C4-2B (cell line): Measurements from ENCODE around the gene INSIG1.

Experiments used
- H3K27ac ChIP-seq: fragments of 450-650 bp; 2 replicates; pipeline ENCODE4 v1.5.1; 2017
- ZFX ChIP-seq: fragments of 450-650 bp; IDR thresholded peaks from 2 replicates; pipeline ENCODE4 v1.6.1; 2017
- TF ChIP-seq, protein P1 (sequence below): fragments of 450-650 bp; conservative IDR thresholded peaks from 2 replicates; pipeline ENCODE4 v1.5.1; 2017; ENCODE audit warnings: mild to moderate bottlenecking

INSIG1 gene

DNA sequence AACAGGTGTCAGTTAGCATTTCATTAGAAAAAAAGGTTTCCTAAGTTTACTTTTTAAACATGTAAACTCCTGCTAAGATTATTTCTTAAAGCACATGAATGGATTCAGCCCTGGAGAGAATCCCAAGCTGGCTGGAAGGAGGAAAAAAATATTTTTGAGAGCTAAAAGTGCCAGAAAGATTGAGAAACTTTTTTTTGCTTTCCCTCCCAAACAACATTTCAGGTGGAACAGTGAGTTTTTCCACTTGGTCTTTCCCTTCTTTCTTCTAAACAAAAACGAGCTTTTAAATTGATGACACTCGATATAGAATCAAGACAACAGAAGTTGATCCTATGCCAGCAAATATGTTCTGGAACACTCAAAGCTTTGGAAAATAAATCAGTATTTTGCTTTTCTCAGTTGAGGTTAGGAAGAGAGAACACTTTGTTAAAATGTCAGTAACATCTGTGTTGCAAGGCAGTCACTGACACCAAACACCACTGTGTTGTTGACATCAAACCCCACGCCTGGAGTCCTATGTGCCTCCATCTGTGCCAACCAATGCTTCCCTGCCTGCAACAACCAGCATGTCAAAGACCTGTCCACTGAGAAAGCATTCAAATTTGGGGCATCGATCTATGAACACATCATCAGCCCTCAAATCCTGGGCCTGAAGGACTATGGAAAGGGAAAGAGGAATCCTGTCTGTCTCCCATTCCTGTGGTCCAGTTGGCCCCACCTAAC, 22.9 kb upstream of the INSIG1 start:
- TF ChIP-seq ZFX: no peak
- TF ChIP-seq, protein P1, sequence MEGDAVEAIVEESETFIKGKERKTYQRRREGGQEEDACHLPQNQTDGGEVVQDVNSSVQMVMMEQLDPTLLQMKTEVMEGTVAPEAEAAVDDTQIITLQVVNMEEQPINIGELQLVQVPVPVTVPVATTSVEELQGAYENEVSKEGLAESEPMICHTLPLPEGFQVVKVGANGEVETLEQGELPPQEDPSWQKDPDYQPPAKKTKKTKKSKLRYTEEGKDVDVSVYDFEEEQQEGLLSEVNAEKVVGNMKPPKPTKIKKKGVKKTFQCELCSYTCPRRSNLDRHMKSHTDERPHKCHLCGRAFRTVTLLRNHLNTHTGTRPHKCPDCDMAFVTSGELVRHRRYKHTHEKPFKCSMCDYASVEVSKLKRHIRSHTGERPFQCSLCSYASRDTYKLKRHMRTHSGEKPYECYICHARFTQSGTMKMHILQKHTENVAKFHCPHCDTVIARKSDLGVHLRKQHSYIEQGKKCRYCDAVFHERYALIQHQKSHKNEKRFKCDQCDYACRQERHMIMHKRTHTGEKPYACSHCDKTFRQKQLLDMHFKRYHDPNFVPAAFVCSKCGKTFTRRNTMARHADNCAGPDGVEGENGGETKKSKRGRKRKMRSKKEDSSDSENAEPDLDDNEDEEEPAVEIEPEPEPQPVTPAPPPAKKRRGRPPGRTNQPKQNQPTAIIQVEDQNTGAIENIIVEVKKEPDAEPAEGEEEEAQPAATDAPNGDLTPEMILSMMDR: no peak
- H3K27ac ChIP-seq: no peak overlapping the region

DNA sequence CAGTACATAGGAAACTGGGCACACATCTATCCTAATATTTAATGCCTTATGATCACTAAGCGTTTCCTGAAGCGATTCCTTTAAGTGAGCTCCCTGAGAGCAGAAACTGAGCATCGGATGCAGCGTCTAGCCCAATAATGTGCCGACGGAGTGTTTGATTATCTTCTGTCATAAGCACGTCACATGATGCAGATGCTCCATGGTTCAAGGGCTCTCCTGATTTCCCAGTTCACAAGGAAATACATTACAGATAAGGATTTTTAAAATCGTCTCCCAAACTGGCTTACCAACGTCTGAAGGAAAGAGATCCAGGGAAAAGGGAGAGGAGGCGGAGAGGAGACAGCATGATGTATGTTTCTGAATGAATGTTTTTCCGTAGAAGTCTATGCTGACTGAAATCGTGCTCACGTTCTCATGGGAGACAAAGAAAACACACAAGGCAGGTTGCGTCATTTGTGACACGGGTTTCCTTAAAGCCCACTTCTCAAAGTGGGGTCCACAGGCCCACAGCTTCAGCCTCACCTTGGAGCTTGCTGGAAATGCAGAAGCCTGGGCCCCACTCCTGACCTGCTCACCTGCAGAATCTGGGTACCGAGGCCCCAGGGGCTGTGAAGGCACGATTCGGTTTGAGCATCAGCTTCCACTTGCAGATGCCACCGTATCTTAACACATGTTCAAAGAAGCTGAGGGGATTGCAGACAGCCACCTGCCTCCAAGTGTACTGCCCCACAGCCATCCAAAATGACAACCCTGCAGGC, 21.5 kb upstream of the INSIG1 start:
- peak overlapping the region; percentile 12 for H3K27ac ChIP-seq
- TF ChIP-seq, protein P1: no peak
- no peak for TF ChIP-seq ZFX

DNA sequence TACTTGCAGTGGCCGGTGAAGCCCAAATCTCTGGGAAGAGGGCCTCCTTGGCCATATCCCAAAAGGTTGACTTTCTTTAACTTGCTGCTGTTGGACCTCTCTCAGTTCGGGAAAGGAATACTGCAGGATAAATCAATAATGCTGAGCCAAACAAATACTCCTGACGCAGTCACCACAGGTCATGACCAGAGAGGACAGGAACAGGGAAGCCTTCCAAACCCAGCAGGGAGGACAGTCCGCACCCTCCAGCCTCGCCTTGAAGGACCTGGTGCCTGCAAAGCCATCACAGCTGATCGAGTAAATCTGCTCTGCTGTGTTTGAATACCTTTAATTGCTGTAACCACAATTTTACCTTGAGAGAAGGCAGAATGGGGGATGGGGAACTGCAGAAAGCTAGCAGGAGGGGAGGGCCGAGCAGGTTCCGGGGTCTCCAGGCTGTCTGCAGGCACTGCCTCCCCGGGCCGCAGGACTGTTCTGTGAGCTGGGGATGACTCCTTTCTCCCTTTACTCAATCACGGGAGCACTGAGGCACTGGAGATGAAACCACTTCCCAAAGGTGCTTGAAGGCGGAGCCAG, 20.8 kb upstream of the INSIG1 start:
- H3K27ac ChIP-seq: peak overlapping the region; percentile 12
- TF ChIP-seq, protein P1: no peak
- TF ChIP-seq ZFX: no peak

DNA sequence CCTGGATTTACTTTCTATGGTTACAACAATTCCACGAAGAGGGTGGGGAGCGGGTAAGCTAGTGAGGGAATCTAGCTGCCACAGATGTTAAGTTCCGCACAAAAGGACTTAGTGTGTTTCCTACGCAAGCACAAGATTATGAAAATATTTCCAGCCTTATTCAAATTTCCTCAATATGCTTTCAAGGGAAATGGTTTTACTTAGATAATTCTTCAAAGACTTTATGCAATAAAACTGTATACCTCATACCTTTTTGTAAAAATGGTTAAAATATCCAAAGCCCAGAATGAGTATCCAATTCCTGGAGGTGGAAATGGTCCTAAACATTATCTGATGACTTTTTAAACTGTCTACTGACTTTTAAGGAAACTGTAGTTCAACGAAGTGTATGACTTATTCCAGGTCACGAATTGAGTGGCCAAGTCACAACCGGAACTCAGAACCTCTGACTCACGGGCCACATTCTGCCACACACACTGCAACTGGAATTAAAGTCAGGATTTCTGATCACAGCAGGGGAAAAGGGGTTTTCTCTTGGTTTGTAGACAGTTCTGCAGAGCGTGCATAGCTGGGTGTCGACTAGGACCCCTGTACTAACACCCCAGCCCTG, 20.2 kb upstream of the INSIG1 start:
- TF ChIP-seq, protein P1: no peak
- TF ChIP-seq ZFX: no peak

DNA sequence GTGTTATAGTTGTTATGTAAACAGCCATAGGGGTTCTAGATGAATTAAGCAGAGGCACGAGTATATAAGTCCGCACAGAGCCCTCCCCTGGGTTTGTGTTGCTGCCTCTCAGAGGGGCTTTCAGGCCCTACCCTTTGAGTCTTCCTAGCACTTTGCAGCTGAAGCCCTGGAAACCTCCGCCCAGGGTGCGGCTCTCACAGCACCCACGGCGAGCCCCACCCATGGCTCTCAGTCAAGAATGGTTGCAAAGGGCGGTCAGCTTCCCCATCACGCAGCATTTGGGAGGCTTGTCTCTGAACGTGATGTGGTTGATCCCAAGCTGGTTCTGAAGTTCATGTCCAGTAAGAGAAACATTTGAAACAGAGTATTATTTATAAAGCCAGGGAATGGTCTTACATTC, 18.8 kb upstream of the INSIG1 start:
- no peak for TF ChIP-seq ZFX
- TF ChIP-seq, protein P1: no peak
- no peak overlapping the region for H3K27ac ChIP-seq

More for the DNA sequence above, 20.2 kb upstream of the INSIG1 start:
- peak overlapping the region; percentile 12 for H3K27ac ChIP-seq

DNA sequence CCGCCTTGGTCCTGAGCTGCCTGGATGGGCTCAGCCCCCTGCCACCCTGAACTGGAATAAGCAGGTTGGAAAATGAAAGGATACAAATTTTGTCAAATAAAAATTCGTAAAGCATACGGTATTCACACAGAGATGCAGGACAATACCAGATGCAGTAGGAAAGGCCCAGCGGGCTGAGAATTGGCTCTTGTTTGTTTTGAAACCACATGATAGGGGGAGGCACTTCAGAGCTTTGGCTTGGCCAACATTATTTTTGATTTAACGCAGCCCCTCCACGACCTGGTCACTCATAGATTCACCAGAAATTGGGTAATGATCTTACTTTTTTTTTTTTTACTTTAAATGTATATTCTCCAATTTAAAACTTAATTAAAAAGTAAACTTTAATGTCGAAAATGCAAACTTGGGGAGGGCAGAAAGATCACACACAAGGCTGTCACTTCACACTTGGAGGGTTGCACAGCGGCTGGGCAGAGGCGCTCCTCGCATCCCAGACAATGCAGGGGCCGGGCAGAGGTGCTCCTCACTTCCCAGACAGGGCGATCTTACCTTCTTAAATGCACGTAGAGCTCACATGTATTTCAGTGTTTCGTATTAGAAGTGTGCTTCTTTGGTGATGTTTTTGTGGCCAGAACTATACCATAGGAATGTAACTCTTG, 17.8 kb upstream of the INSIG1 start:
- H3K27ac ChIP-seq: no peak overlapping the region
- TF ChIP-seq, protein P1: no peak
- TF ChIP-seq ZFX: no peak
